GM18858 (cell line): ENCODE measurements around the gene MBNL3.

Experiments
- ATAC-seq: cut with Tn5 transposase; IDR thresholded peaks from one replicate; pipeline ENCODE4 v1.9.1; 2021; ENCODE audit not compliant: unreplicated experiment

MBNL3 gene, protein sequence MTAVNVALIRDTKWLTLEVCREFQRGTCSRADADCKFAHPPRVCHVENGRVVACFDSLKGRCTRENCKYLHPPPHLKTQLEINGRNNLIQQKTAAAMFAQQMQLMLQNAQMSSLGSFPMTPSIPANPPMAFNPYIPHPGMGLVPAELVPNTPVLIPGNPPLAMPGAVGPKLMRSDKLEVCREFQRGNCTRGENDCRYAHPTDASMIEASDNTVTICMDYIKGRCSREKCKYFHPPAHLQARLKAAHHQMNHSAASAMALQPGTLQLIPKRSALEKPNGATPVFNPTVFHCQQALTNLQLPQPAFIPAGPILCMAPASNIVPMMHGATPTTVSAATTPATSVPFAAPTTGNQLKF

DNA sequence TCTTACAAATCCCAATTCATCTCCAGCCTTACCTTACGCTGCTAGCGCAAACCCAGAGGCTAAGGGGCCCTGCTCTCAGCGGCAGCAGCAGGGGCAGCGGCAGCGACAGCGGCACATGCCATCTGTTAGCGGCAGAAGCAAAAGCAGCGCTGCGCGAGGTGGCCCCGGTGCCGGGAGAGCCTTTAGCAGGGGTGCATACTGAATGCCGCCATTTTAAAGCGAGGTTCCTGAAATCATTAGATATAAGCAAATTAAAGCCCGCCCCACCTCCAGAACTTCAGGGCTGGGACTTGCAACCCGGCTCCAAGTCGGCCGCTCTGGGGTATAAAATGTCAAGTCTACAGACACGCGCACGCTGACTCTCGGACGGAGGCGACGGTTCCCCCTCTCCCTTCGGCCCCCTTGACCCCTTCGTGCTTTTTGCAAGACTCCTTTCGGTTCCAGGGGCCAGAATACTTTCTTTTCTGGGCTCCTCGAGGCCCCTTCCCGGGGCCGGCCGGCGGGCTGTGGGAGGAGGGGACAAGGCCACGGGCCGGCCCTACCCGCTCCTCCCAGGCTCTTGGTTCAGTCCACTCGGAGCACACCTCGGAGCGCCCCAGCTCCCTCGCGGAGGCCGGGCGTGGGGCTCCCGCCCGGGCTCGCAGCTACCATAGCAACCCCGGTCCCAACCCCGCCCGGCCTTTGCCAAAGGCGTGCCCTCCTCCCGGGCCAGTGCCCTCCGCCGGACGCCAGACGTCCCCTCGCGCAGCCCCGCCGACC, at the start of gene MBNL3:
MBNL3 (minus strand) TSS at position 220 of the 759 bp plus-strand sequence. CDS start 49,427 bp downstream, outside the sequence.
- peak; percentile 37 for ATAC-seq

DNA sequence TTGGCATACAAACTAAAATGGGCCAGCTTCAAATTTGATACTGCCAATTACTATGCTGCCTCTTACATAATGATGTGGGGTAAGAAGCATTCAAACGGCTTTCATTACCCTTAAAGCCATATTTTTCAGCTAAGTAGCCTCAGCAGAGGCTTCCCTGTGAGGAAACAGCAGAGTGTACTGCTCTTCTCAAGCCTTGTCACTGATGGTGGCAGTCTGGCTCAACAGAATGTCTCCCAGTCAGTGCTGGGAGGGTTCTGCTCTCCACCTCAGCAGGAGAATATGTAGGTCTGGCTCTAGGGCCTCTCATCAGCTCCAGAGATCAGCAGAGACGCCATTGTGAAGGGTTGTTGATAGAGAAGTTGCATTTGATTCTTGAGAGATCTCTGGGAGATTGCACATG, 44.6 kb upstream of the MBNL3 start:
- ATAC-seq: no peak

DNA sequence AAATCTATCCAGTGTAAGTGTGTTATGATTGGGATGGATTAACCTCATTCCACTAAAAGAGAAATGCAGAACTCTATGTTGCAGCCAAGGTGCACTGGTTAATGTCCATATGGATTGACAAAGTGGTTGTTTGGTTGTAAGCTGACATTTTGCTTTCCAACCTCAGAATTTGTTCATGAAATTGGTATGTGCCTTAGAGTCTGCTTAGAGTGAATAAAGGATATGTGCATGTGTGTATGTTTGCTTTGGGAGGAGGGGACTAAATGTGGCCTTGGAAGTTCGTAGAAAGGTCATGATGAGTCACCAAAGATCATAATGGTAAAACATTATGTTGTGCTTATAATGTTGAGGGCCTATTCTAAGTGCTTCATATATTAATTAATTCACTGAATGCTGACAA, 44.1 kb upstream of the MBNL3 start:
- ATAC-seq: no peak

DNA sequence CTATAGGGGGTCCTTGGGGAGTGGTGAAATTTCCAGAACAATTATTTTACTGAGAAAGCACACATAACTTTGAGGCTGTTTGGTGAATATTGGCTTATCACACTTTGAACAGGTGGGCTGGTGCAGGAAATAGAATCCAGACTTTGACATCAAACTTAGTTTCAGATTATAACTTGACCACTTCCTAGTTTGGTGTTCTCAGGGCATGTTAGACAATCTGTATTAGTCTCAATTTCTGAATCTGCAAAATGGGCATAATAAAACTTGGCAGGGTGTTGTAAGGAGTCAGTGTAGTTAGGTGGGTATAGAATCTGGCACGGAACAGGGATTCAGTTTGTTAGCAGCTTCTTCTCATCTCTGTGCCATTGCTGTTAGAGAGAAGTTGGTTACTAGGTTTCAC, 43.3 kb upstream of the MBNL3 start:
- ATAC-seq: no peak

DNA sequence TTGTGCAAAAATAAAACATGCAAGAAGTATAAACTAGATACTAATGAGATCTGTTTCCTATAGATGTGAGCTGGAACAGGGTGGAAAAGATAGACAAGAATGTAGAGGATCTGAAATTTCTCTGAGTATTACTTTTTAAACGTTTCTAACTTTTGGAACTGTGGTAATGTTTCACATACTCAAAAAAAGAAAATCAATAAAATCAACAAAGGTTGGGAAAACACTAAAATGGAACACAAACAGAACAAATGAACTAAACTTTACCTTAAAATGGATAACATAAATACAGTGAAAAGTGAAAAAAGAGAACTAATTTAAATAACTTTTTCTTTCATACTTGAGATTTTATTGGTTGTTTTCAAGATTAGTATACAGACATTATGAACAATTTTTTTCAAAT, 32.0 kb upstream of the MBNL3 start:
- ATAC-seq: no peak

DNA sequence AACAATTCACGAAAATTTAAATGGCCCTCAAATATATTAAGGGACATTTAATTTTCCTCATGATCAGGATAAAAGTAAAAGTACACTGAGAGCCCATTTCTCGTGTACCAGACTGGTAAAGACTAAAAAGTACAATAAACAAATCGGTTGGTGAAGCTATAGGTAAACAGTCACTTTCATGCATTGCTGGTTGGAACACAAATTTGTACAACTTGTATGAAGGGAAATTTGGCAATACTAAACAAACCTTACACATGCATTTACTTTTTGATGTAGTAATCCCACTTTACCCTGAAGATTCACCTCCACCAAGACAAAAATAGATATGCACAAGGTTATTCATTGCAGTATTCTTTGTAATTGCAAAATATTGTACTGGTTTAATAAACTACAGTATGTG, 31.4 kb upstream of the MBNL3 start:
- no peak for ATAC-seq

DNA sequence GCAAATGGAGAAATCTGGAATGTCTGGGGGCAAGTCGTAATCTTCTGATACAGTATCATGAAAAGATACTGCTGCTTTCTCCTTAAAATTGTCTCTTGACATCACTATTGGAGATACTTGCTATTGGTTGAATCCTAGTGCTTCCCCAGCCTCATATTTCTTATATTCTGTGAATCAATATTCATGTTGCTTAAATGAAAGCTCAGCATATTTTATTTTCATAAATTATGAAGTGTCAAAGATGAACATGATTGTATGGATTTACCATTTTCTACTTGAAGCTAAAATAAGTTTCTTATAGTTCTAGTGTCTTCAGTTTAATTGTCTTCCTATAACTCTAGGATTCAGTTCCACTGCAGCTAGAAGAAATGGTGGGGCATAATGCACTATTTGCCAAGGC, 29.6 kb upstream of the MBNL3 start:
- ATAC-seq: no peak

DNA sequence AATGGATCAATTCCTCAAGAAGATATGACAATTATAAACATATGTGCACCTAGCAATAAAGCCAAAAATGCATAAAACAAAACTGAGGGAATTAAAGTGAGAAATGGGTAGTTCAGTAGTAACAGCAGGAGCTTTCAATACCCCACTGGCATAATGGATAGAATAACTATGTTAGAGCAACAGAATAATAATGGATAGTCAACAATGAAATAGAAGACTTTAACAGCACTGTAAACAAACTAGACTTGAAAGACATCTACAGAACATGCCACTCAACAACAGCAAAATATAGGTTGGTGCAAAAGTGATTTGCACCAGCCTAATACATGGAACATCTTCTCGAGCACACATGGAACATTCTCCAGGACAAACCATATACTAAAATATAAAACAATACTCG, 20.0 kb upstream of the MBNL3 start:
- ATAC-seq: no peak

DNA sequence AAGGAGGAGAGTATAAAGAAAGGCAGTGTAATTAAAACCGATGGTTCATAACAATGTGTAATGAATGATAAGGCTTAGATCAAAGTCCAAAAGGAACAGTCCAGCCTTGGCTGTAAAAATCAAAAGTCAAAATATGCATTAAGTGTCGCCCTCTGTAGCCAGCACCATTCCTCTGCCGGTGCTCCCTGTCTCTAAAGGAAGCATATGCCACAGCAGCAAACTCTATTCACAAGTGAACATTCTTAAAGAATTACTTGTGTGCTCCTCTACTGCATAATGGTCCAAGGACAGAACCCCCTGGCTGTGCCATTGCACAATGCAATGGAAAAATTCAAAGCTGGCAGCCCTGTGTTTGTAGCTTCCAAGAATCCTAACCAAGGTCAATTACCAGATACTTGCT, 16.3 kb upstream of the MBNL3 start:
- no peak for ATAC-seq

DNA sequence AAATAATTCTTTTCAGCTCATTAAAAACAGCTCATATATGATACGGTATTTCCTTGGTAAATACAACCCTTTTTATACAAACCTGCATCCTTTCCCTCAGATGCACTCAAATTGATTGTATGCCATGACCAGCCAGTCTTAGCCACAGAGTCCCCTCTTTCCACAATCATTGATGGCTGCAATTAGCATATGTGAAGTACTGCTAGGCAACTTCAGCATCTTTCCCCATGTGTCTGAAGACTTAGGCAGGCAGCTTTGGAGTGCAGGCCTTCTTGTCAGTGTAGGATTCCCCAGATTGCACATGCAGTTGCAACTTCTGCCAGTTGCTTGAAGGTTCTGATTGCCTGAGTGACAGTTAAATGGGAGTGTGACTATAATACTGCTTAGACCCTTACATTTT, 15.6 kb upstream of the MBNL3 start:
- ATAC-seq: no peak

DNA sequence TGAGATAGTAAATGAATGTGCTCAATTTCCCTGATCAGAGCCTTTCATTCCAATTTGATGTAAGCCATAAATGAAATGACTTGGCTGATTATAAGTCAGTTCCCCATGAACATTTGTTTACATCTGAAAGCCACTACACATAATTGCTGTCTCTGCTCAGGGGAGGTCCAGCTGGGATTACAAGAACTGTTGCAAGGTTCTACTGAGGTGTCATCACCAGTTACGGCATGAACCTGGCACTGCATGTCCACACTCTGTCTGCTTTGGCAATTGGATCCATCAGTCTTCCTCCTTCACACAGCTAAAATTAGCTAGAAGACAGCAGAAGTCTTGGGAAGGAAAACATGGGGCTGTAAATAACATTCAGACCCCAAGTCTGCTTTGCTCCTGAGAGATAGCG, 12.8 kb upstream of the MBNL3 start:
- no peak for ATAC-seq

DNA sequence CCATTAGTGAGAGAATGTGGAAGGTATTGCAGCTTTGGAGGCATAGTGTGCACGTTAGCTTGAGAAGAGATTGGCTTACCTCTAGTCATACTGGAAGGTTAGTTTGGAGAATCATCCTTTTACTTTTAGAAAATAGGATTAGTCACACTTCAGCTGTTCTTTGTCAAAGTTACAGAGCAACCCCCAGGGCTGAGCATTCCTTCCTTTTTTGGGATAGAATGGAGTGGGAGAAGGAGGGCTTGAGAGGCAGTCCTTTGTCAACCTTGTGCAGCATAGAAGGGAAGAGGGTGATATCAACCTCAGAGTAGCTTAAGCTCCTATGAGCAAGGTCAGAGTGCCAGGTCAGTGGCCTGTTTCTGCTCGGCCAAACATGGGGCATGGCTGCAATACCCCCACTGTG, 8.6 kb upstream of the MBNL3 start:
- no peak for ATAC-seq

DNA sequence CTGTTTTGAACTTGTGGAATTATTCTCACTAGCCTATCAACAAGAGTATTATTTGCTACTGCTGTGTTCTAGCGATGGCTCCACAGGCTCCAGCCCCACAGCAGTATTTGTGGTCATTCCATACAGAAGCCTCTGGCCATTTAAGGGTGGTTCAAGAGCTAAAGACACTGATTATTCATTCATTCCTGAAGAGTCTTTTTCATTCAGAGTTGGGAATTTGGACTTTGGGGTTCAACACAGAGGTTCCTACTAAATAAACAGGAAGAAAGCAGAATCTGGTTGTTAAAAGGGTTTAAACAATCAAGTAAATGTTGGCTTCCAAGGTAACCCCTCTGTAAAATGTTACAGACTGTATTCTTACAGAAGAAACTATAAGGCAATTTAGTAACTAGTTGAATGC, 4.3 kb upstream of the MBNL3 start:
- no peak for ATAC-seq

DNA sequence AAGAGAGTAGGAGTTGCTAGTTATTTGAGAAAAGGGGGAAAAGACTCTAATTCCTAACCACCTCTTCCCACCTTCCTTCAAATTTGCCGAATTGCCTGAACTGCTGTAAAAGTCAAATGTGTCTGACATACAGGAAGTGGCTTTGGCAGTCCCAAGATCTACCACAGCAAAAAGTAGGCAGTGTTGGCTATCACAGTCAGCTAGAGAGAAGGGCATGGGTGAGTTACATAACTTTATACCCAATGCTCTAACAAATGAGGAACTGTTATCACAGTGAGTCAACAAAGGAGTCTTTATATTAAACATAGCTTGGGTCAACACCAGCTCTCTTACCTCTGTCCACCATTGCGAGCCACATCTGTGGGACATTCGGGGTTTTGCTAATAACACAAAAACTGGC, 2.4 kb upstream of the MBNL3 start:
- ATAC-seq: peak; percentile 48

DNA sequence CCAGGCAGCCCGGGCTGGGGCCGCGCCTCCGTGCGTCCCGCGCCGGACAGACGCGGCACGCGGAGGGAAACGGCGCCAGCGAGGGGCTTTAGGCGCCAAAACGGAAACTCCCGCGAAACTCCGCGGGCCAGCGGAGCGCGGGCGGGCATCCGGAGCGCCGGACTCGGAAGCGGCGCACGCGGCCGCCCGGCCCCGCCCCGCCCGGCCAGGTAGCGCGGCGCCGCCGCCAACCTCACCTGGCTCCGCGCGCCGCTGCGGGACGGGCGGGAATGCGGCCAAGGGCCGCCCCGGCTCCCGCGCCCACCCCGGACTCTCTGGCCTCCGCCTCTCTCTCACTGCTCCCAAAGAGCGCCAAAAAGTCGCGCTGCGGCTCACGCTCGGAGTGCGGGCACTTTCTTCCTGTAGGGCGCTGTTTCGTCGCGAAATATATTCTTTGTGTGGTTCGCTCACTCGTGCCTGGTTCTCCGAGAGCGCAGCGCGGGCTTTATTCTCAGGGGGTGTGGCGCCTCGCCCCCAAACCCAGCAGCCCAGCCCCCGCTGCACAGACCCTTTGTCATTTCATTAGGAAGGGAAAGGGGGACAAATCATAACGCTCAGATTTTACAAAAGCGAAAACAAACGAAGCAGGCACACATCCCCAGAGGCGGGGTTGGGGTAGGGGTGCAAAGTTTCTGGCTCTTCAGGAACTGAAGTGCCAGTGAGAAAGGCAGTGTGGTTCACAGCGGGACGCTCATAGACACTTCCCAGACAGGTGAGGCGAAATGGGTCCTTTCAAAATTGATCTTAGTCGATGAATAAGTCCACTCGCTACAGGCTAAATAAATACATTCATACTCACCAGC, 961 bp upstream of the MBNL3 start:
- ATAC-seq: peak; percentile 27

DNA sequence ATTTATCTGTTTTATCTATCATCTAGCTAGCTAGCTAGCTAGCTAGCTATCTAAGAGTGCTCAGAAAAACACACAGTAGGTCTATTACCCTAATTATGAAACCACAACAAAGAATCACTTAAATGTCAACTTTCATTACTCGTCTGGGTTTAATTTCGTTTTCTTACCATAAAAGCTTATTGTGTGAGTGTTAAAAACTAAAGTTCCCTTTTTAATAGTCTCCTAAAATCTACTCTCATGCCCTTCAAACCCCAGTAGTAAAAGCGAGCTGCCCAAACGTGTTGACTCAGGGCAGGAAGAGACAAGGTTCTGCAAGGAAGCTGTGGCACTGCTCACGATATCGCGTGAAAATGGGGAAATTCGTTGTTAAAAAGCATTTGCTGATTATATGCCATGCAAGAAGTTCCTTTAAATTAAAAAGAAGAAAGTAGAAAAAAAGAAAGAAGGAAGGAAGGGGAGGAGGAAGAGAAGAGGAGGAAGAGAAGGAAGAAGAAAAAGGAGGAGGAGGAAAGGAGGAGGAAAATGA, 595 bp downstream of the MBNL3 start:
- ATAC-seq: no peak

DNA sequence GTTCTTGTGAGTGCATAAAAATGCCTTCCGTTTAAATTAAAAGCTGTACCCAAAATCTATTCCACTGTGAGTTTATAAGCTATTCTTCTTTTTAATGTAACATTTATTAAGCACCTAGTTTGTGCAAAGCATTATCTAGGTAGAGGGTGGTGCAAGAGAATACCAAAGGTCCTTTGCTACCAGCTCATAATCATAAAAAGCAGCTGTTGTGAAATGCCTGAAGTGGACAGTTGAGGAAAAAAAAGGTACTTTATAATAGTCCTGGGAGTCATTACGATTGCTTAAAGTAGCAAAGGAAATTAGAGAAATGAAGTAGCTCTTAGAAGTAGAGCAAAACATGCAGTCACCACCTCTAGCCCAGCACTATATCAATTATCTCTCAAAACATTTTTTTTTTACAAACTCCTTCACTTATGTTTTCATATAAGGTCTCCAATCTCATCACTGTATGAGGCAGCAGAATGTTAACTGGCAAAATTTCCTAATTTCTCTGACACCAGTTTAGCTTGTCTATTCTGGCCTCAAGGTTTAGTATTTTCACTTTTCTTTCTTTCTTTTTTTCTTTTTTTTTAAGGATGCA, 2.1 kb downstream of the MBNL3 start:
- ATAC-seq: no peak

DNA sequence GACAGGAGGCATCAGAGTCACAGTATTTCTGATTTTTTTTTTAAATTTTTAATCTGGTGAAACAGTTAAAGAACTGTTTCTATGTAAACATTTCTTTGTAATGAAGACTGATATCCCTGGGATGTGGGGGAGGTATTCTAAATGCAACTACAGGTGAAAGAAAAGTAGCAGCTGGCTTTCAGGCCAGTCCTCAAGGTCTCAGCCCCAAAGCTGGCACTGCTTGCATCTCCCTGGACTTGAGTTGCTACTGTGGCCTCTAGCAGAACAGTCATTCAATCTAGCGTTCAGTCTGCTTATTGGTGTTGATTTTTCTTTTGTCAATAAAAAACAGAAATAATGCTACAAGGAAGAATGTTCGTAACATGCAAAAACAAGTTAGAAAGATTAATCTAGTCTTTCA, 4.9 kb downstream of the MBNL3 start:
- no peak for ATAC-seq

DNA sequence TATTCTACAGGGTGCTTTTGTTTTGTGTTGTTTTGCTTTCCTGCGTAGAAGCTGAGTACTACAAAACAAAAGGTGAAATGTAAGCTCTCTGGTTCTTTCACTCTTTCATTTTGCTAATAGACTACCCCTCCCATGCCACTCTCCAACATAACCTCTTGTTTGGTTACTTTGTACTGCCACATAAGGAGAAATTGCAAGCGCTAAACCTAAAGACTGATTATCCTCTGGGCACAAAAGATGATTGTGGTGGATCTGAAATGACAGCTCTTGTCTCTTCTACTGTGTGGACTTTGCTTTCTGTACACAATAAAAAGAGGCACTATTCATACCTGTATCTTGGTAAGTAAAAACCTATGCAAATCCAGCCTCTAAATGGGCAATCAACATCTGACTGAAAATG, 5.3 kb downstream of the MBNL3 start:
- ATAC-seq: no peak

DNA sequence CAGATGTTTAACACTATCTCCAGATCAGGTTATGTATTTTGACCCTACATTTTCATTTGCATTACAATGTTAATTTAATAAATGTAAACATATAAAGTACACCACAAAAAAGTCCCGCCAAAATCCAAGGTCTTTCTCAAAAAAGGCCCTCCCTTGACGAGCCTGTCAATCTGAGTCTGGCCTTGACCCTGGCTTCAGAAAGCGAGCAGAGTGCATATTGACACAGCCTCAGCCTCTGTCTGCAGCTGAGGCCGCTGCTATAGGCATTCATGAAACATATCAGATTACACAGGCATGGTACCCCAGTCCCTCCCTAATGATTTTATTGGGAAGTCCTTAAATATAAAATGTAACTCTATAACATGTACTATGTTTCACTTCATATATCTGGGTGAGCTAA, 6.2 kb downstream of the MBNL3 start:
- no peak for ATAC-seq

DNA sequence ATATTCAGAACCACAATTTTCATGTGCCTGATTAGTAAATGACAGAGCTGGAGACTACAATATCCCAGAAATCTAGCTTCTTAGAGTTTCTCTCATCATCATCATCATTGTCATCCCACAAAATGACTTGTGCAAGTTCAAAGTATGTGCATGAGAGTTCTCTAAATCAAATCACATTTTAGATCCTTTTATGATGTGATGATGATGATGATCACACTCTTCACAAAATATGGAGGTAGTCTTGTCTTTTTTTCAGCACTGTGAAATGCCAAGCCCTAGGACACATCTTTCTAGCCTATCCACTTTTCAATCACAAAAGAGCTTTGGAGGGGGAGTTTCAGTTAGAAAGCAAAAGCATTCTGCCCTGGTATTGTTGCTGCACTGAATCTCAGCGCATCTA, 7.4 kb downstream of the MBNL3 start:
- no peak for ATAC-seq
